Measurements from ENCODE around the gene BCAN. TPM values are rescaled to one million over a fixed set of nuclear protein-coding genes. Genes with fewer than 3 reads are reported as not detected.
A peak's percentile ranks its signal among the peaks of the same experiment; 100 is the strongest.

Gene BCAN
- total RNA-seq, 6 donors from 2014 or later: 0.11 to 0.13 TPM; not detected in 4

DNA sequence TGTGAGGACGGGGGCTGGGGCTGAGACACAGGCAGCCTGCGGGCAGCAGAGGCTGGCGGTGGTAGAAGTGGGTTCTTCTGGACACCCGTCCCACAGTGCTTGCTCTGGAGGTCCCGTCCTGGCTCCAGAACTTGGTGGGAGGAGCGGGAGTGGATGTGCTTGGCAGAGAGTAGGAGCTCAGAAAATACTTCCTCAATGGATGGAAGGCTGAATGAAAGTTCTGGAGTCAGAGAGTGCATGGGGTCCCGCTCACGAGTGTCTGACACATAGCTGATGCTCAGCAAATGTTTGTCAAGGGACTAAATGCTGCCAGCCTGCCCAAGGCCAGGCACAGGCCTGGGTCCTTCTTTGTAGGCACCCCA lies 48.7 kb downstream of the BCAN start:
- Histone ChIP-seq H3K4me3 (no peak overlapping the region), H3K36me3 (no peaks in the 10 kb centered on the region), H3K9me3 (no peaks in the 10 kb centered on the region), H3K27me3 (peaks cover 0 to 16% (median 7%) of the 10 kb centered on the region in 4 donors), H3K4me1 (peaks cover 18 to 31% (median 23%) of the 10 kb centered on the region in 4 donors), H3K27ac (no peak overlapping the region)
- WGBS, 2 donors: 50 to 59% methylated on average over 8 of the region's 8 CpGs
- ATAC-seq (ENCODE audit: low FRiP score in 2 of 2) (no peak), DNase-seq (peak in 1 of 2 donors; percentile 21)
- no peak for TF ChIP-seq POLR2AphosphoS5 (IDR thresholded peaks at IDR 0.05)
- TF ChIP-seq EP300 (IDR thresholded peaks at IDR 0.05): no peak
- no peak for TF ChIP-seq POLR2A (IDR thresholded peaks at IDR 0.05)
- TF ChIP-seq, protein P1, sequence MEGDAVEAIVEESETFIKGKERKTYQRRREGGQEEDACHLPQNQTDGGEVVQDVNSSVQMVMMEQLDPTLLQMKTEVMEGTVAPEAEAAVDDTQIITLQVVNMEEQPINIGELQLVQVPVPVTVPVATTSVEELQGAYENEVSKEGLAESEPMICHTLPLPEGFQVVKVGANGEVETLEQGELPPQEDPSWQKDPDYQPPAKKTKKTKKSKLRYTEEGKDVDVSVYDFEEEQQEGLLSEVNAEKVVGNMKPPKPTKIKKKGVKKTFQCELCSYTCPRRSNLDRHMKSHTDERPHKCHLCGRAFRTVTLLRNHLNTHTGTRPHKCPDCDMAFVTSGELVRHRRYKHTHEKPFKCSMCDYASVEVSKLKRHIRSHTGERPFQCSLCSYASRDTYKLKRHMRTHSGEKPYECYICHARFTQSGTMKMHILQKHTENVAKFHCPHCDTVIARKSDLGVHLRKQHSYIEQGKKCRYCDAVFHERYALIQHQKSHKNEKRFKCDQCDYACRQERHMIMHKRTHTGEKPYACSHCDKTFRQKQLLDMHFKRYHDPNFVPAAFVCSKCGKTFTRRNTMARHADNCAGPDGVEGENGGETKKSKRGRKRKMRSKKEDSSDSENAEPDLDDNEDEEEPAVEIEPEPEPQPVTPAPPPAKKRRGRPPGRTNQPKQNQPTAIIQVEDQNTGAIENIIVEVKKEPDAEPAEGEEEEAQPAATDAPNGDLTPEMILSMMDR (IDR thresholded peaks at IDR 0.05): no peak

DNA sequence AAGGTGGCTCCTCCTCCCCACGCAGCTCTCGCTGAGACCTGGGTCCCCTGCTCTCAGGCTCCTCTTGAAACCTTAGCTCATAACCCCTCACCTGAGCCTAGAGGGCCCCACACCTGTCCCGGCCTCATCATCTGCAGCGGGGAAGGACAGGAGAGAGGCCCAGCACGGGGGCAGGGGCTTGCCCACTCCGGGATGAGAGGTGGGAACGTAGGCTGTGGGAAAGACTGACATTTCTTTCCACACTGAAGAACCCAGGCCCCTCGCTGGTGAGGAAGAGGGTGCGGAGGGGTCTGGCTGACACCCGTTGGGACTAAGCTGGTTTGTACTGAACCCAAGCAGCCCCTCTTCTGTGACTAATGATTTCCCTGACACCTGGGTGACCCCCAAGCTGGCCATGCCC lies 49.3 kb downstream of the BCAN start:
- H3K4me3 ChIP-seq: no peak overlapping the region
- H3K4me1 ChIP-seq: peaks cover 18 to 31% (median 23%) of the 10 kb centered on the region in 4 donors
- no peak for ATAC-seq (ENCODE audit: low FRiP score in 2 of 2)
- peak in 1 of 2 donors; percentile 37 for DNase-seq
- H3K9me3 ChIP-seq: no peaks in the 10 kb centered on the region
- H3K27ac ChIP-seq: no peak overlapping the region
- 57 to 67% methylated on average over 6 to 10 of the region's 10 CpGs for WGBS, 2 donors
- H3K27me3 ChIP-seq: peaks cover 0 to 16% (median 7%) of the 10 kb centered on the region in 4 donors
- H3K36me3 ChIP-seq: no peaks in the 10 kb centered on the region
- TF ChIP-seq EP300 (IDR thresholded peaks at IDR 0.05): no peak
- TF ChIP-seq POLR2A (IDR thresholded peaks at IDR 0.05): no peak
- TF ChIP-seq POLR2AphosphoS5 (IDR thresholded peaks at IDR 0.05): no peak
- TF ChIP-seq, protein P1 (IDR thresholded peaks at IDR 0.05): no peak

DNA sequence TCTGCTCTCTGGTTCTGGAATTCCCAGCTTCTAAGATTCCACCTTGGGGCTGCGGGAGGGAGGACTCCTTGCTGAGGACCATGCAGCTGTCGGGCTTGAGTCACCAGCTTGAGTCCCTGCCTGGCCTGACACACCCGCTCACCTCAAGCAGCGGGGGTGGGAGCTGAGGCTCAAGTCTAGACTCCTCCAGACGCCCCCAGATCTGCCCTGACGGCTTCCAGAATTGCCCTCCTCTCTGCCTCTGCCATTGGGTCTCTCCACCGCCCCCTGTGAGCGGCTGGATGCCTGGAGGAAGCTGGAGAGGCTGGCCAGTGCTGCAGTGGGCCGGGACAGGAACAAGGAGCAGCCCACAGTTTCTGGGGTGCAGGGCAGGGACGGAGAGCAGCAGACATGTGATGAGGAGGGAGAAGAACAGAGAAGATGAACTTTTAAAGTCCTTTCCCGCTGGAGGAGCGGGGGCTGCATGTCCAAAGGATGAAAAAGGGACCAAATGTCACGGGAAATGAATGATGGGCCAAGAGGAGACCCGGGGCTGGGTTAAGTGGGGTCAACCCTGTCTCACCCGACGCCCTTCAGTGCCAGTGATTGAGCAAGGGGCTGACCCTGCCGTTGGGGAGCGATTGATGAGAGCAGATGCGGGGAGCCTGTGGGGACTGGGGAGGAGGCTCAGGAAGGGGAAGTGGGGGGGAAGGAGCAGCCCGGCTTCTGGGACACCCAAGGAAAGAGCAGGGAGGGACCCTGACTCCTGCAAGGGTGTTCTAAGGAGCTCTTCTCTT lies 49.9 kb downstream of the BCAN start:
- H3K27me3 ChIP-seq: peaks cover 0 to 16% (median 7%) of the 10 kb centered on the region in 4 donors

DNA sequence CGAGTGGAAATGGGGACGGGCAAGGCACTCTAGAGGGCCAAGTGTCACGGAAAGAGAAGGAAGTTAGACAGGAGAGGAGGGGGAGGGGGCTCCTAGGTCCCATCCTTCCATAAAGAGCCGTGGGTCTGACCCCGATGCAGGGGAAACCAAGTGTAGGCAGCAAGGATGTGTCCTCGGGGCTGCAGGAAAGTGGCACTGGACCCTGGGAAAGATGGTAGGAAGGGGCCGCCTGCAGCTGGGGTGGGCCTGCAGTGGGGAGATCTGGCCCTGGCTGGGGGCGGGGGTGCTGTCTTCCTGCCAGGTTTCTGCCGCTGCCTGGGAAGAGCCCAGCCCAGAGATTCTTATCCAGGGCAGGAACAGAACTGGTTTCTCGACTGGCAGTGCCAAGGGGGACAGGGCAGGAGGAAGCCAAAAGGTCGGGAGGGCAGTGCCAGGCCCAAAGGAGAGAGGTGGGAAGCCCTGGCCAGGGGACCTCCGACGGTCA lies 50.6 kb downstream of the BCAN start:
- 3 to 10% methylated on average over 11 to 13 of the region's 13 CpGs for WGBS, 2 donors
- Histone ChIP-seq H3K27me3 (peaks cover 0 to 16% (median 7%) of the 10 kb centered on the region in 4 donors), H3K36me3 (no peaks in the 10 kb centered on the region), H3K4me1 (peaks cover 18 to 31% (median 23%) of the 10 kb centered on the region in 4 donors), H3K27ac (no peak overlapping the region), H3K4me3 (no peak overlapping the region), H3K9me3 (no peaks in the 10 kb centered on the region)
- TF ChIP-seq EP300 (IDR thresholded peaks at IDR 0.05): no peak
- no peak for TF ChIP-seq POLR2A (IDR thresholded peaks at IDR 0.05)
- TF ChIP-seq POLR2AphosphoS5 (IDR thresholded peaks at IDR 0.05): no peak
- TF ChIP-seq, protein P1 (IDR thresholded peaks at IDR 0.05): no peak
- DNase-seq (peak; percentile 46 to 54), ATAC-seq (ENCODE audit: low FRiP score in 2 of 2) (no peak)

More for the DNA sequence above, 49.9 kb downstream of the BCAN start:
- peaks cover 18 to 31% (median 23%) of the 10 kb centered on the region in 4 donors for H3K4me1 ChIP-seq
- ATAC-seq (ENCODE audit: low FRiP score in 2 of 2): peak; percentile 39 to 58
- no peak overlapping the region for H3K27ac ChIP-seq
- 18 to 31% methylated on average over 14 to 20 of the region's 20 CpGs for WGBS, 2 donors
- H3K4me3 ChIP-seq: no peak overlapping the region
- TF ChIP-seq, protein P1 (IDR thresholded peaks at IDR 0.05): no peak
- TF ChIP-seq POLR2AphosphoS5 (IDR thresholded peaks at IDR 0.05): no peak
- no peak for TF ChIP-seq POLR2A (IDR thresholded peaks at IDR 0.05)
- TF ChIP-seq EP300 (IDR thresholded peaks at IDR 0.05): no peak
- H3K36me3 ChIP-seq: no peaks in the 10 kb centered on the region
- peak; percentile 50 to 65 for DNase-seq
- H3K9me3 ChIP-seq: no peaks in the 10 kb centered on the region
